ENCODE results near the gene ZFP90.

ZFP90 gene

DNA sequence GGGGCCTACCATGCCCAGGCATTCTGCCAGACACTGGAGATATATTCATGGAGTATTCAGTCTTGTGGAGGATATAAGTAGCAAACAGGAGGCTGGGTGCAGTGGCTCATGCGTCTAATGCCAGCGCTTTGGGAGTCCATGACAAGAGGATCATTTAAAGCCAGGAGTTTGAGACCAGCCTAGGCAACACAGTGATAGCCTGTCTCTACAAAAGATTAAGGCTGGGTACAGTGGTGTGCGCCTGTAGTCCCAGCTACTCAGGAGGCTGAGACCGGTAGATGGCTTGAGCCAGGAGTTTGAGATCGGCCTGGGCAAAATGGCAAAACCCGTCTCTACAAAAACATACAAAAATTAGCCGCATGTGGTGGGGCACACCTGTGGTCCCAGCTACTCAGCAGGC, 68.4 kb downstream of the ZFP90 start:
- no peak for TF ChIP-seq POLR2AphosphoS5 (IDR thresholded peaks at IDR 0.05; ENCODE audit: low read depth, low read length)
- TF ChIP-seq TAF1 (IDR thresholded peaks at IDR 0.05; ENCODE audit: borderline replicate concordance, insufficient read depth, low read length) = no peak
- TF ChIP-seq FOXP2 (optimal IDR thresholded peaks at IDR 0.05; ENCODE audit: borderline replicate concordance, extremely low read depth, extremely low read length, insufficient read depth) = no peak
- no peak for TF ChIP-seq SIN3A (IDR thresholded peaks at IDR 0.05; ENCODE audit: borderline replicate concordance, insufficient read depth, low read length)
- TF ChIP-seq, protein P1, sequence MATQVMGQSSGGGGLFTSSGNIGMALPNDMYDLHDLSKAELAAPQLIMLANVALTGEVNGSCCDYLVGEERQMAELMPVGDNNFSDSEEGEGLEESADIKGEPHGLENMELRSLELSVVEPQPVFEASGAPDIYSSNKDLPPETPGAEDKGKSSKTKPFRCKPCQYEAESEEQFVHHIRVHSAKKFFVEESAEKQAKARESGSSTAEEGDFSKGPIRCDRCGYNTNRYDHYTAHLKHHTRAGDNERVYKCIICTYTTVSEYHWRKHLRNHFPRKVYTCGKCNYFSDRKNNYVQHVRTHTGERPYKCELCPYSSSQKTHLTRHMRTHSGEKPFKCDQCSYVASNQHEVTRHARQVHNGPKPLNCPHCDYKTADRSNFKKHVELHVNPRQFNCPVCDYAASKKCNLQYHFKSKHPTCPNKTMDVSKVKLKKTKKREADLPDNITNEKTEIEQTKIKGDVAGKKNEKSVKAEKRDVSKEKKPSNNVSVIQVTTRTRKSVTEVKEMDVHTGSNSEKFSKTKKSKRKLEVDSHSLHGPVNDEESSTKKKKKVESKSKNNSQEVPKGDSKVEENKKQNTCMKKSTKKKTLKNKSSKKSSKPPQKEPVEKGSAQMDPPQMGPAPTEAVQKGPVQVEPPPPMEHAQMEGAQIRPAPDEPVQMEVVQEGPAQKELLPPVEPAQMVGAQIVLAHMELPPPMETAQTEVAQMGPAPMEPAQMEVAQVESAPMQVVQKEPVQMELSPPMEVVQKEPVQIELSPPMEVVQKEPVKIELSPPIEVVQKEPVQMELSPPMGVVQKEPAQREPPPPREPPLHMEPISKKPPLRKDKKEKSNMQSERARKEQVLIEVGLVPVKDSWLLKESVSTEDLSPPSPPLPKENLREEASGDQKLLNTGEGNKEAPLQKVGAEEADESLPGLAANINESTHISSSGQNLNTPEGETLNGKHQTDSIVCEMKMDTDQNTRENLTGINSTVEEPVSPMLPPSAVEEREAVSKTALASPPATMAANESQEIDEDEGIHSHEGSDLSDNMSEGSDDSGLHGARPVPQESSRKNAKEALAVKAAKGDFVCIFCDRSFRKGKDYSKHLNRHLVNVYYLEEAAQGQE (IDR thresholded peaks at IDR 0.05; ENCODE audit: insufficient read depth in 1 of 2, low read depth in 2 of 2, low read length in 2 of 2) = no peak

GRCh38 chr16:68608330-68608729, 69.2 kb downstream of the ZFP90 start:
- TF ChIP-seq FOXP2 (optimal IDR thresholded peaks at IDR 0.05; ENCODE audit: borderline replicate concordance, extremely low read depth, extremely low read length, insufficient read depth) = no peak
- TF ChIP-seq SIN3A (IDR thresholded peaks at IDR 0.05; ENCODE audit: borderline replicate concordance, insufficient read depth, low read length) = no peak
- TF ChIP-seq, protein P1 (IDR thresholded peaks at IDR 0.05; ENCODE audit: insufficient read depth in 1 of 2, low read depth in 2 of 2, low read length in 2 of 2) = no peak
- no peak for TF ChIP-seq POLR2AphosphoS5 (IDR thresholded peaks at IDR 0.05; ENCODE audit: low read depth, low read length)
- no peak for TF ChIP-seq TAF1 (IDR thresholded peaks at IDR 0.05; ENCODE audit: borderline replicate concordance, insufficient read depth, low read length)

DNA sequence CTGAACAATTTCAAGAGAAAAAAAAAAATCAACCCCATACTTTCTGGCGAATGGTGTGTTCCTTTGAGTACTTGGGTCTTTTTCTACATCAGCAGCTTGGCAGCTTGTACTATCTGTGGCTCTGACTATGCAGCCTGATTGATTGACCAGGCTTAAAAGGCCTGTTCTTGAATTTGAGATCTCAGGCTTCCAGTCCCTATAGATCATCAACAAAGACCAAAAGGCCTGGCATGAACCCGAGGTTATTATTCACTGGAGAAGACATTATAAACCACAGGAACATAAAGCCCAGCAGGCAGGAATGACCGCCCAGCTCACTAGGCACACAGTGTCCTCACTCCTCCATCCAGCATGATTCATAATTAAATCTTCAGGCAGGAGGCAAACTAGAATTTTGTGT, 73.9 kb downstream of the ZFP90 start:
- TF ChIP-seq TAF1 (IDR thresholded peaks at IDR 0.05; ENCODE audit: borderline replicate concordance, insufficient read depth, low read length) (no peak), SIN3A (IDR thresholded peaks at IDR 0.05; ENCODE audit: borderline replicate concordance, insufficient read depth, low read length) (no peak)

DNA sequence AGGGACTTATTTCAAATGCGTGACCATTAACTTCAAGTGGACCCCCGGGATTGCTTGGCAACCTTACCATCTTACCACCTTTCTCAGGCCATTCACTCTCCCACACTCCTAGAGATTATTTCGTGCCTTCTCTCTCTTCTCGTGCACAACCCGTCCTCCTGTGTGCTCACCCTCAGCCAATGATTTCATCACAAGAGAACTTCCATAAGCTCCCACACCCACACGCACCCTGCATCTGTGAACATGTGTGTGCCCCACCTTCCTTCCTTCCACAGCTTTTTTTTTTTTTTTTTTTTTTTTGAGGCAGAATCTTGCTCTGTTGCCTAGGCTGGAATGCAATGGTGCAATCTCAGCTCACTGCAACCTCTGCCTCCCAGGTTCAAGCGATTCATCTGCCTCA, 78.6 kb downstream of the ZFP90 start:
- no peak for TF ChIP-seq SIN3A (IDR thresholded peaks at IDR 0.05; ENCODE audit: borderline replicate concordance, insufficient read depth, low read length)
- TF ChIP-seq, protein P1 (IDR thresholded peaks at IDR 0.05; ENCODE audit: insufficient read depth in 1 of 2, low read depth in 2 of 2, low read length in 2 of 2) = no peak
- no peak for TF ChIP-seq FOXP2 (optimal IDR thresholded peaks at IDR 0.05; ENCODE audit: borderline replicate concordance, extremely low read depth, extremely low read length, insufficient read depth)
- no peak for TF ChIP-seq POLR2AphosphoS5 (IDR thresholded peaks at IDR 0.05; ENCODE audit: low read depth, low read length)
- TF ChIP-seq TAF1 (IDR thresholded peaks at IDR 0.05; ENCODE audit: borderline replicate concordance, insufficient read depth, low read length) = no peak
